IPS-18a (cell line): ENCODE data around the gene USP37.

ENCODE experiments used
- H3K27ac ChIP-seq: one replicate; pipeline ENCODE4 v1.5.1; 2013; ENCODE audit warnings: low read length
- H3K27me3 ChIP-seq: one replicate; pipeline ENCODE4 v1.6.1; 2013; ENCODE audit warnings: mild to moderate bottlenecking, low read length; ENCODE audit not compliant: control insufficient read depth, insufficient read depth
- H3K36me3 ChIP-seq: one replicate; pipeline ENCODE4 v1.6.1; 2013; ENCODE audit warnings: low read depth, low read length; ENCODE audit not compliant: control insufficient read depth
- H3K4me1 ChIP-seq: one replicate; pipeline ENCODE4 v1.6.1; 2013; ENCODE audit warnings: low read depth, low read length; ENCODE audit not compliant: control insufficient read depth
- H3K4me3 ChIP-seq: one replicate; pipeline ENCODE4 v1.5.1; 2013; ENCODE audit warnings: low read length
- H3K9ac ChIP-seq: one replicate; pipeline ENCODE4 v1.6.1; 2013; ENCODE audit warnings: mild to moderate bottlenecking, low read length, moderate library complexity
- H3K9me3 ChIP-seq: one replicate; pipeline ENCODE4 v1.6.1; 2013; ENCODE audit warnings: low read depth, low read length; ENCODE audit not compliant: control insufficient read depth

The USP37 gene

GRCh38 chr2:218423584-218423983, 144.6 kb downstream of the USP37 start:
- Histone ChIP-seq H3K9ac (no peak overlapping the region), H3K4me3 (no peak overlapping the region), H3K36me3 (no peaks in the 10 kb centered on the region), H3K27me3 (no peaks in the 10 kb centered on the region), H3K9me3 (no peaks in the 10 kb centered on the region), H3K4me1 (peaks cover 10% of the 10 kb centered on the region), H3K27ac (no peak overlapping the region)

GRCh38 chr2:218422403-218423086, 145.6 kb downstream of the USP37 start:
- Histone ChIP-seq H3K27ac (no peak overlapping the region), H3K9me3 (no peaks in the 10 kb centered on the region), H3K27me3 (no peaks in the 10 kb centered on the region), H3K36me3 (no peaks in the 10 kb centered on the region), H3K4me1 (peaks cover 10% of the 10 kb centered on the region), H3K9ac (no peak overlapping the region), H3K4me3 (no peak overlapping the region)

GRCh38 chr2:218421027-218421426, 147.1 kb downstream of the USP37 start:
- Histone ChIP-seq H3K9ac (no peak overlapping the region), H3K27ac (no peak overlapping the region), H3K27me3 (no peaks in the 10 kb centered on the region), H3K4me1 (peaks cover 10% of the 10 kb centered on the region), H3K36me3 (no peaks in the 10 kb centered on the region), H3K9me3 (no peaks in the 10 kb centered on the region), H3K4me3 (no peak overlapping the region)

- Histone ChIP-seq H3K4me3 (no peak overlapping the region), H3K9ac (no peak overlapping the region)
Measured at GRCh38 chr2:218419630-218420216, 148.4 kb downstream of the USP37 start.

GRCh38 chr2:218418717-218419458, 149.3 kb downstream of the USP37 start, which contains the start of gene VIL1:
Gene VIL1, plus strand, starts transcription at chr2:218419123. Its CDS starts 4,656 bp downstream, at chr2:218423779.
- Histone ChIP-seq H3K9me3 (no peaks in the 10 kb centered on the region), H3K4me3 (no peak within 1 kb of the TSS), H3K36me3 (no peaks in the 10 kb centered on the region), H3K27me3 (no peaks in the 10 kb centered on the region), H3K9ac (no peak within 1 kb of the TSS), H3K4me1 (peaks cover 10% of the 10 kb centered on the region), H3K27ac (no peak within 1 kb of the TSS)

More at GRCh38 chr2:218419630-218420216, 148.4 kb downstream of the USP37 start:
- H3K27ac ChIP-seq, result no peak overlapping the region
- H3K27me3 ChIP-seq, result no peaks in the 10 kb centered on the region
- H3K4me1 ChIP-seq, result peaks cover 10% of the 10 kb centered on the region
- H3K36me3 ChIP-seq, result no peaks in the 10 kb centered on the region
- no peaks in the 10 kb centered on the region for H3K9me3 ChIP-seq

GRCh38 chr2:218418321-218418716, 149.8 kb downstream of the USP37 start:
- Histone ChIP-seq H3K36me3 (no peaks in the 10 kb centered on the region), H3K27me3 (no peaks in the 10 kb centered on the region), H3K9ac (no peak overlapping the region), H3K4me3 (no peak overlapping the region), H3K4me1 (peaks cover 10% of the 10 kb centered on the region), H3K27ac (no peak overlapping the region), H3K9me3 (no peaks in the 10 kb centered on the region)

GRCh38 chr2:218407717-218408116, 160.4 kb downstream of the USP37 start:
- H3K27ac ChIP-seq, result no peak overlapping the region
- no peaks in the 10 kb centered on the region for H3K9me3 ChIP-seq
- peaks cover 21% of the 10 kb centered on the region for H3K4me1 ChIP-seq
- no peaks in the 10 kb centered on the region for H3K27me3 ChIP-seq
- no peak overlapping the region for H3K4me3 ChIP-seq
- no peaks in the 10 kb centered on the region for H3K36me3 ChIP-seq
- no peak overlapping the region for H3K9ac ChIP-seq

- Histone ChIP-seq H3K36me3 (no peaks in the 10 kb centered on the region), H3K9me3 (no peaks in the 10 kb centered on the region), H3K4me1 (peaks cover 21% of the 10 kb centered on the region), H3K27me3 (no peaks in the 10 kb centered on the region), H3K9ac (peak overlapping the region; percentile 56), H3K4me3 (peak overlapping the region; percentile 57), H3K27ac (peak overlapping the region; percentile 69)
Measured at GRCh38 chr2:218406949-218407618, 161.1 kb downstream of the USP37 start.

- peaks cover 21% of the 10 kb centered on the region for H3K4me1 ChIP-seq
- H3K36me3 ChIP-seq, result no peaks in the 10 kb centered on the region
- no peaks in the 10 kb centered on the region for H3K9me3 ChIP-seq
- peak overlapping the region; percentile 69 for H3K27ac ChIP-seq
- H3K27me3 ChIP-seq, result no peaks in the 10 kb centered on the region
- peak overlapping the region; percentile 75 for H3K4me3 ChIP-seq
- peak overlapping the region; percentile 56 for H3K9ac ChIP-seq
Measured at GRCh38 chr2:218406209-218406948, 161.8 kb downstream of the USP37 start.

GRCh38 chr2:218405746-218406208, 162.4 kb downstream of the USP37 start:
- Histone ChIP-seq H3K4me3 (peak overlapping the region; percentile 75), H3K27me3 (no peaks in the 10 kb centered on the region), H3K9ac (peak overlapping the region; percentile 55), H3K9me3 (no peaks in the 10 kb centered on the region), H3K36me3 (no peaks in the 10 kb centered on the region), H3K27ac (peak overlapping the region; percentile 41), H3K4me1 (peaks cover 21% of the 10 kb centered on the region)
